HL-60 (cell line): ENCODE results near the gene TMEM117.
"Not testable (repeated sequence)": the region's sequence is repeated elsewhere in the genome, so short reads cannot be mapped to it uniquely, and the experiment has no call there.

Experiments
- DNase-seq, 2 experiments: peaks; one replicate each; pipeline ENCODE4 v3.0.0-alpha.2; 2010 to 2020; ENCODE audit warnings: low read depth in 1 of 2, low spot score in 1 of 2
- H3K27ac ChIP-seq: fragments of 250-450 bp; sonication (Bioruptor Pico); replicated peaks from 2 replicates; pipeline ENCODE4 v1.5.1; 2020; ENCODE audit warnings: mild to moderate bottlenecking, moderate library complexity
- H3K27me3 ChIP-seq: fragments of 250-450 bp; sonication (Bioruptor Pico); 2 replicates; pipeline ENCODE4 v1.5.1; 2021; ENCODE audit warnings: mild to moderate bottlenecking, moderate library complexity; ENCODE audit not compliant: insufficient read depth, poor library complexity, severe bottlenecking
- H3K4me3 ChIP-seq: replicated peaks from 2 replicates; pipeline ENCODE4 v1.5.1; 2011; ENCODE audit warnings: mild to moderate bottlenecking, control low read depth, low read length; ENCODE audit not compliant: insufficient read depth
- CTCF ChIP-seq: IDR thresholded peaks from one replicate; pipeline ENCODE4 v1.5.1; 2011; ENCODE audit warnings: low read length, control low read depth, inconsistent platforms; ENCODE audit not compliant: insufficient read depth
- GABPA ChIP-seq: IDR thresholded peaks from 2 replicates; pipeline ENCODE4 v1.6.1; 2012; ENCODE audit warnings: low read depth
- POLR2AphosphoS5 ChIP-seq: IDR thresholded peaks from 2 replicates; pipeline ENCODE4 v1.6.1; 2012; ENCODE audit warnings: low read depth
- REST ChIP-seq: IDR thresholded peaks from 2 replicates; pipeline ENCODE4 v1.6.1; 2012; ENCODE audit warnings: low read depth; ENCODE audit not compliant: insufficient replicate concordance
- SPI1 ChIP-seq: IDR thresholded peaks from 2 replicates; pipeline ENCODE4 v1.6.1; 2012; ENCODE audit warnings: low read depth, mild to moderate bottlenecking, borderline replicate concordance

Gene TMEM117

GRCh38 chr12:44031472-44032185 is 195.7 kb downstream of the TMEM117 start:
- H3K27me3 ChIP-seq: peaks cover 2% of the 10 kb centered on the region
- no peak for TF ChIP-seq GABPA
- TF ChIP-seq POLR2AphosphoS5: no peak
- TF ChIP-seq SPI1: no peak
- TF ChIP-seq REST: no peak
- TF ChIP-seq CTCF: no peak
- DNase-seq: no peak
- H3K27ac ChIP-seq: no peak overlapping the region
- no peak overlapping the region for H3K4me3 ChIP-seq

GRCh38 chr12:44034906-44035305 is 199.0 kb downstream of the TMEM117 start:
- H3K4me3 ChIP-seq: no peak overlapping the region
- no peak overlapping the region for H3K27ac ChIP-seq
- DNase-seq: no peak
- H3K27me3 ChIP-seq: peaks cover 2% of the 10 kb centered on the region
- TF ChIP-seq GABPA: no peak
- TF ChIP-seq POLR2AphosphoS5: no peak
- TF ChIP-seq CTCF: no peak
- no peak for TF ChIP-seq REST
- TF ChIP-seq SPI1: no peak

GRCh38 chr12:44036875-44037443 is 201.1 kb downstream of the TMEM117 start:
- TF ChIP-seq CTCF: no peak
- no peak overlapping the region for H3K4me3 ChIP-seq
- peaks cover 2% of the 10 kb centered on the region for H3K27me3 ChIP-seq
- no peak overlapping the region for H3K27ac ChIP-seq
- DNase-seq: no peak

GRCh38 chr12:44038411-44038810 is 202.5 kb downstream of the TMEM117 start:
- H3K4me3 ChIP-seq: no peak overlapping the region
- H3K27ac ChIP-seq: no peak overlapping the region
- peaks cover 2% of the 10 kb centered on the region for H3K27me3 ChIP-seq
- no peak for DNase-seq
- TF ChIP-seq SPI1 (no peak), POLR2AphosphoS5 (no peak), GABPA (no peak), REST (no peak), CTCF (no peak)

GRCh38 chr12:44044491-44044890 is 208.6 kb downstream of the TMEM117 start:
- not testable (repeated sequence) for DNase-seq, H3K27me3 ChIP-seq, H3K4me3 ChIP-seq, H3K27ac ChIP-seq
